HuH-7.5 (cell line): ENCODE results near the gene DCUN1D4.
A peak's percentile ranks its signal among the peaks of the same experiment; 100 is the strongest.
"Not testable (repeated sequence)": the region's sequence is repeated elsewhere in the genome, so short reads cannot be mapped to it uniquely, and the experiment has no call there.

Experiments used
- DNase-seq: peaks from one replicate; pipeline ENCODE4 v3.0.0; 2011; ENCODE audit warnings: low spot score

DCUN1D4 gene

DNA sequence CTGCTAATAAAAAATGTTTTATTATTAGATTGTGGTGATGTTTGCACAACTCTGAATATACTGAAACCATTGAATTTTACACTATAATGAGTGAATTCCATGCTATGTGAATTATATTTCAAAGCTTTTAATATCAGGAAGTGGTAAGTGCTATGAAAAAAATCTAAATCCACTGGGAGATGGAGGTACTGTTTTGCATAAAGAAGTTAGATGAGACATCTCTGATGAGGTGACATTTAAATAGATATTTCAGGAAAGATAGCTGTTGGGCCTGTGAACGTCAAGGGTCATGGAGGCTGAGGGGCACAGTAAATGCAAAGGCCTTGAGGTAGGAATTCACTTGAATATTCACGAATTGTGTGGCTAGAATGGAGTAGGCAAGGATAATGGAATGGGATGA lies 12.3 kb downstream of the DCUN1D4 start:
- no peak for DNase-seq

DNA sequence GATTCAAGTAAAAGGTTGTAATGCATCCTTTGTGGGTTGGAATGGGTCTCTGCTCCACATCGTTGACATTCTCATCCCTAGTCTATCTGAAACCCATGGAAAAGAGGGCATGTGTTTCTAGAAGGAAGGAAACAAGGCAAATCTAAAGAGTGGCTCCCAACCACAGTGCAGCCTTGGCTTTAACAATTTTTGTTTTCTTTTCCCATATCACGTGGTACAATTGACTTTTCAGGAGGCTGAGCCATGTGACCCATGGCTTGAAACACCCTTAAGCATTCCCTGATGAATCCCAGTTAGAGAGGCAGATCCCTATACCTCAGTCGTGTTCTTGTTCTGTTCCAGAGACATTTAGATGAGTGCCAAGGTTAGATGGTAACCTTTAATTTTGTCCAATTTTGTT lies 12.8 kb downstream of the DCUN1D4 start:
- no peak for DNase-seq

DNA sequence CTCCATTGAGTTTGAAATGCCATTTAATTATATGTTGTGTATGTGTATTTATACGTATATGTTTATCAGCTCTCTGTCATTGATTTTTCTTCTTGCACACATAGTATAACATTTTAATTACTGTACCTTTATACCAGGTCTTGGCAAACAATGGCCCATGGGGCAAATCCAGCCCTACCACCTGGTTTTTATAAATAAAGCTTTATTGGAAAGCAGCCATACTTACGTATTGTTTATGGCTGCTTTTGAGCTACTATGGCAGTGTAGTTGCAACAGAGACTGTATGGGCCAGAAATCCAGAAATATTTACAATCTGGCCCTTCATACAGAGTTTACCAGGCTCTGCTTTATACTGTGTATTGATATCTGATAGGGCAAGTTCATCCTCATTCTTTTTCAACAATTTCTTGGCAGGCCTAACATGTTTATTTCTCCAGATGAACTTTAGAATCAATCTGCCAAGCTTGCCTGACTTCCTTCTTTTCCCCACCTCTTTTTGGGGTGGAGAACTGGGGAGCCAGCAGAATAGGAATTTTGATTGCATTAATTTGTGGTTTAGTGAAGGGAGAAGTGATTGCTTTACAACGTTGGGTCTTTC lies 15.8 kb downstream of the DCUN1D4 start:
- DNase-seq = no peak

DNA sequence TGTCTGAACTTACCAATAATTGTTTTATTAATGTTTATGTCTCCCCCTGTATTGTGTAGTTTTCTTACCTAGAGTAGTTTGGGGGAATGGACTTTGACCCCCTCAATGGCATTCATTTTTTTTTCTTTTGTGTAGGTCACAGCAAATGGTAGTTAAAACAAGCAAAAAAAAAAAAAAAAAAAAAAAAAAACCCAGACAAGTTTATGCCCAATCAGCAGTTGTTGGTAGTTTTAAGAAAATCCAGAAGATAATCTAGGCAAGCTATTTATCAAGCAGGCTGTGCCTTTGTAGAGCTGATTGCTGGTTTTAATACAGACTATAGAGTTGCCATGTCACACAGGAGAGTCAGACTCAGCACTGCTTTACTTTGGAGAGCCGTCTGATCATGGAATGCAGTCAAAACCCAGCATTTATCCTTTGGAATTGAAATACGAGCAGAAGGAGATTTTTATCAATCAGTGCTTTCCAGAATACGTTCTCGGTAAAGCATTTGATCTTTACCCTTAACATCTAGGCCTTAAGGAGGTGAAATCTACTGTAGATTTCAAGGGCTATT lies 16.6 kb downstream of the DCUN1D4 start:
- DNase-seq = no peak

DNA sequence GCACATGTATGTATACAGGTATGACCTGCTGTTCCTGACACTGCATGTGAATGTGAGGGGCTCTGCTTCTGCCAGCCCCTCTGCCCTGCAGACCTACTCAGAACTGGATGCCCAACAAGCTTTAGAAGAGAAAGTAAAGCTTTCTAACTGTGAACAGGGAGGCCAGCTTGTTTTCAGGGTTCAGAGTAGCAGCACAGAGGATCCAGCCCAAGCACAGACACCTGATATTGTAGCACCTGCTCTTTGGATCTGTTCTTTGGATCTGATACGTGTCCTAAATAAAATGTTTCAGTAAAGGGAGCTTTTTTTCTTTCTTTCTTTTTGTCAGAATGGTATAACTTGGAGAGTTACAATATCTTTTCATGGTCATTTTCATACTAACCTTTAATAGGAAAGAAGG lies 19.2 kb downstream of the DCUN1D4 start:
- no peak for DNase-seq

DNA sequence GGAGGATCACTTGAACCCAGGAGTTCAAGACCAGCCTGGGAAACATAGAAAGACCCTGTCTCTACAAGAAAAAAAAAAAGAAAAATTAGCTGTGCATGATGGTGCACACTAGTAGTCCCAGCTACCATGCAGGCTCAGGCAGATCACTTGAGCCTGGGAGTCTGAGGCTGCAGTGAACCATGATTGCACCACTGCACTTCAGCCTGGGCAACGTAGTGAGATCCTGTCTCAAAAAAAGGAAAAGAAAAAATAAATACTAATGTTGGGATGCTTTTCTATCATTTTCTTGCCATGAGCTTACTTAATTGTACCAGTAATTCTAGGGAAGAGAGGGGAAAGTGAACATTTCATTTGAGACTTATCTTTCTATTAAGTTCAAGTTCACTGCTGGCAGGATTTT lies 19.8 kb downstream of the DCUN1D4 start:
- DNase-seq = no peak

DNA sequence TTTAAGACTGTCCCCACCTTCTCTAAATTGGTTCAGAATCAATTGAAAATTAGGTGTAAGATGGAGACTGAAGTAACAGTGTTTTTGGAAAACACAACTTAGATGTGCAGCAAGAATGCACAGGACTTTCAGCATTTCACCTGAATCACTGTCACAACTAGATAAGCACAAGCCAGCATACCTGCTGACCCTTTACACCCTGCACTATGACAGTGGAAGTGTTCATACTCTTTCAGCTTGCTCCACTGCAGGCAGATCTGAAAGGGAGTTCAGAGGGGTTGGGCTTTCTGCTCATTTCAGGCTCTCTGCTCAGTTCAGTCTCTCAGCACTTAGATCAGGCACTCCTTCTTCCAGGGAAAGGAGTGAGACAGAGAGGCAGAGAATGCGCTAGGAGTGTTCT lies 22.8 kb downstream of the DCUN1D4 start:
- no peak for DNase-seq

DNA sequence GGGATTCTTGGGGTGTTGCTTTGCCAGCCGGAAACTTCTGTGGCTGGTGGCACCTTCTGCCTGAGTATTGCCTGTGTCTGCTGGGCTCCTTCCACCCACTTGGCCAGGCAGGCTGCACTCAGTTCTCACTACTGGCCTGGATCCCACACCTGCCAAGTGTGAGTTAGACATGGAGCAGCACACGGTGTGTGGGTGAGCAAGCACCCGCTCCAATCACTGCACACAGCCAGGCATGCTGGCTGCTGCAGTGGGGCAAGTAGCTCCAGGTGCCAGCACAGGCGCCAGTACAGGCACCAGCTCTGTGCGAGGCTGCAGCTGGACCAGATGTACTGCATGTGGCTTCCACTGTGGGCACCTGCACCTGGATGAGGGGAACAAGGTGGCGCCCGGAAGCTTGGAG lies 23.9 kb downstream of the DCUN1D4 start:
- DNase-seq = no peak

DNA sequence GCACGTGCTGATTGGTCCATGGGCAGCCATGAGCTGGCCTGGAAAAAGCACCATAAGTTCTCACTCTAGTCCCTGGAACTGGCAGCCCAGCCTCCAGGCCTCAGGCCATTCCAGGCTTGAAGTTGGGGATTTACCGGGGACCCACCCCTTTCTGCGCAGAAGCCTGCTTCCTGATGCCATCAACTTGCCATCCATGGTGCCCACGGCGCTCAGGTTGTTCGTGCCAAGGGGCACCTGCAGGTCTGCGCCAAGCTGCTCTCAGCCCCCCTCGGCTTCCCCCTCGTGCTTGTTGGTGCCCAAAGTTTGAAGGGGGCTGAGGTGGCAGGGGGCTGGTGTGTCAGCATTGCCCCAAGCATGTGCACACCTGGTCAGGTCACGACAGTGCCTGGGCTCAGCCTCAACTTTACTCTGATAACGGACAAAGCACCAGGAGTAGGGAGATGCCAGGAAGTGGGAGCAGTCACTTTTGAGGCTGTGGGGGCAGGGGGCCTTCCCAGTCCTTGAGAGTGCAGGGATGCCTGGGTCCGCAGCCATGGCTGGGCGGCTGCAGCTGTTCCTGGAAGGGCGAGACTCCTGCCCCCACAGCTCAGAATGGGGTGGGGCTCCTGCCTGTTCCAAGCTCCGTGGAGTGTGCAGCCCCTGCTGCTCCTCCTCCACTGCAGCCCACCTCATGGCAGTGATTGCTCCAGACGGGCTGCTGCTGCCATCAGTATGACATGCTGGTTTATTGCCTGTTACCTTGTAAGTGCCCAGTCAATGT lies 24.9 kb downstream of the DCUN1D4 start:
- DNase-seq = no peak

DNA sequence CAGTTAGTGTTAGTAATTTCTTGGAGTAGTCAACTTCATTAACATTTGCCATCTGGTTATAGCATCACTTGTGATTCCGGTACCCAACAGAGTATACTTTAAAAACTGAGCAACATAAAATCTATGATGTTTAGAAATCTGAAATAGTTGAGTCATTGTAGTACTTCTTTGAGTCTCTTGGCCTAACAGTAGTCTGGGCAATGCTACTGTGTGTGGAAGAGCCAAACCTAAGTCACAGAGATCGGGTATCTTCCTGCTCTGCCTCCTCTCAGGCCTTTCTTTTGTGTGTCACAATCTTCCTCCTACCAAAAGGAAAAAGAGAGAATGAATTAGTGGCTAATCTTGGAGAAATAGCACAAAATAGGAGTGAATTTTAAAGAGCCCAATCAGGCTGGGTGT lies 25.5 kb downstream of the DCUN1D4 start:
- DNase-seq = no peak

DNA sequence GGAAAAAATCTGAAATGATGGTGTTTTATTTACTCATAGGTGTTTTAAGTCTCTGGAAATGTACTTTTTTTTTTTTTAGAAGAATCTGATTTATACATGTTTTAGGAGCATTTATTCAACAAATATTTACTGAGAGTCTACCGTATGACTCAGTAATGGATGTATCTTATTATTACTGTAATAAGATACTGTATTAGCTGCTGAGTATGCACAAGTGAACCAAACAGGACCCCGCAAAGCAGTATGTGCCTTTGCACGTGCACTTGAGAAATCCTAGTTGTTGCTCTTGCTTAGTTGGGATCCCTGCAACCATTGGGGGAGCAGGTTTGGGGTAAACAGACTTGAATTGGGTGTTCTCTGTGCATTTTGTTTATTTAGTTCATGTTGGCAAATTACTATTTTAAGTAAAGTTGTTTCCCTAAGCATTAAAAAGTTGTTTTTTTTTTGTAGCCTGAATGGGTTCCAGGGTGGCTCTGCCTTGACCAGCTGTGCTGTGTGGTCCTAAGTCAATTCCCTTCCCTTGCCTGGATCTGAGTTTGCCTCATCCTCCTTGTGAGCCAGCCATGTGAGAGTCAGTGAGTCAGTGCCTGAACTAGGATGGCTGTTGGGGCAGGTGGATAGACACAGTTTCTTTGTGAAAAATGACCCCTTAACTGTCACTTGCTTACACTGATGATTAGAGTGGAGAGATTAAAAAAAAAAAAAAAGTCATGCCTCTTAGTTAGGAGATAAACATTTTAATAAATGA lies 27.7 kb downstream of the DCUN1D4 start:
- DNase-seq = no peak

DNA sequence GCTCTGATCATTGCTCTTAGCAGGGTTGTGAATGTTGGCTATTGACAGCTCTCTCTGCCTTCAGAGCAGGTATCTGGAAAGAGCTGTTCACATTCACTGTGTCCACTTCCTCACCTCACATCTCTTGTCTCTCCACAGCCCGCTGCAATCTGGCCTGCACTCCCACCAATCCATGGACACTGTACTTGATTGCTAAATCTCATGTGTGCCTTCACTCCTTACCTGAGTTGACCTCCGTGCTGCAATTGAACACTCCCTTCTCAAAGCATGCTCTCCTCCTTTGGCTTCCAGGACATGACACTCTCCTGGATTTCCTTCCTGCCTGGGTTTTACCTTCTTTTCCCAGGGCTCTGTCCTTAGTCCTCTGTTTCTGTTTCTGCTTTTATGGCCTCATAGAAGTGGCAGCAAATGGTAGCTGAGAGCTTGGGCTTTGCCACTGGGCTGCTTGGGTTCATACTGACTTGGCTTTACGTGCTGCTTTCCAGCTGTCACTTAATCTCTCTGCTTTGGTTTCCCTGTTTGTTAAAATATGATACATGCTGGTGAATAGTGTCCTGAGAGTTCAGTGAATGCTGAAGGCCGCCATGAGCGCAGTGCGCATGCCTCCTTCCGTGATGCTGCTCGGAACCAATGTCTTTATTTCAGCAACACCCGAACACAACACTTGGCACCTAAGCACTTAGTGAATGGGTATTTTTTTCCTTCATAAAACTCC lies 29.5 kb downstream of the DCUN1D4 start:
- DNase-seq = no peak

DNA sequence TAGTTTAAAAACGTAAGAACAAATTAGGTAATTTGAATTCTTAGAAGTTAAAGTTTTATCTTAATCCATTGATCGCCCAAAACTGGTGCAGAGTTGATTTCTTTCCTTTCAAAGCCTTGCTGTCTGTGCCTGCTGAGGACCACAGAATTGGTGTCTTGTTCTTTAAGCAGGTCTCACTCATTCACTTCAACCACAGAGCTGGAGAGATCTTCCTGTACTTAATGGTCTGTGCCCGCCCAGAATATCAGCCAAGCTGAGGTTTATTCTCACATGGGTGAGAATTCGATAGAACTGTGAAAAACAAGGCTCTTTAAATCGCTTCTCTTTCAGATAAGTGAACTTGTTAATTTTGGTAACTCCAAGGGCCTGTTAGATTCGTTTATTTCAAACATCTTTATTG lies 31.6 kb downstream of the DCUN1D4 start:
- DNase-seq = no peak

DNA sequence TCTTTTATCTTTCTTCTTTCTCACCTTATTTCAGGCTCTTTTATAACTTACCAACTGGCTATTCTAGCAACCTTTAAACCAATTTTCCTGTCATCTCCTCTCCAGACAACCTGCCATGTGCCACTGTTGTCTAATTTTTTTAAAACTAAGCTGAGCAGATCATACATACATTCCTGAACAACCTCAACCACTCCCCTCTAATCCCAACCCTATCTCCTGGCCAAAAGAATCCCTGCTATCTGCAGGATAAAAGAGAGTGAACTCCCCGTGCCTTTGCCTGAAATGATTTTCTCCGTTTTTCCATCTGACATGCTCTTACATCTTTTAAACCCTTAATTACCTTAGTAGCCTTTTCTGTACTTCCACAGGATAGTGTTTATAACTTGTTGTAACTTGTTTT lies 35.5 kb downstream of the DCUN1D4 start:
- no peak for DNase-seq

DNA sequence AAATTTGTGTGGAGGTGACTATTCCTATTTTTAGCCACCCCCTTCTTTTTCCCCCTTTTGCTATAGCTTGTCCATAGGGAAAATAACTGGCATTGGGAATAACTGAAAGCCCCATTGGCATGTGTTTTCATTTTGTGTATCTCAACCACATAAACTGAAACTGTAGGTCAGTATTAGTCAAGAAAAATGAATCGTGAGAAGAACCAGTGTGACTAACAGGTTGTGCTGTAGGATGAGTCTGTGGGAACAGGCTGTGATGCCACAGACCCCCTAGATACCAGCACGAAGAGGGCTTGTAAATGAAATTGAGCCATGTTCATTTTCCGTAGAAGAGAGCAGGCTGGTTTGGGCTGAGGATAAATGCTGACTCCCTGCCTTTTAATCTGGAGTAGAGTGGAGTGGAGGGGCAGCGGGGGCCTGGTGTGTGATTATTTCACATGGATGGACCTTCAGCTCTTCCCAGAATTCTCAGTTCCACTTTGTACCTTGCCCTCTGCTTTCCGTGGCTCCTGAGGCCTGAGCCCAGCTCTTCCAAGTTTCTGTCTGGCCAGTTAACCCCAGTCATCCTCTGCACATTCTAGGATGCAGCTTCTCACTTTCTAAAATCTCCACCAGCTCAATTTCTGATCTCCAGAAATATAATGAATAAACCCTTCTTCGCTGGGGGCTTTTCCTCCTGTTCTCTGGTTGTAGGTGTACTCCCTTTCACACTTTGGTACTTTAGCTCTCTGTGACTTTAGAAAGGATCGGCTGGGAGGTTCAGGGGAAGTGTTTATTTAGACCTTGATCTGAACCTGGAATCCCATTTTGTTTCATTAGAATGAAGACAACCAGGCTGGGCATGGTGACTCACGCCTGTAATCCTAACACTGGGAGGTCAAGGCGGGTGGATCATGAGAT lies 37.3 kb downstream of the DCUN1D4 start:
- DNase-seq = no peak

DNA sequence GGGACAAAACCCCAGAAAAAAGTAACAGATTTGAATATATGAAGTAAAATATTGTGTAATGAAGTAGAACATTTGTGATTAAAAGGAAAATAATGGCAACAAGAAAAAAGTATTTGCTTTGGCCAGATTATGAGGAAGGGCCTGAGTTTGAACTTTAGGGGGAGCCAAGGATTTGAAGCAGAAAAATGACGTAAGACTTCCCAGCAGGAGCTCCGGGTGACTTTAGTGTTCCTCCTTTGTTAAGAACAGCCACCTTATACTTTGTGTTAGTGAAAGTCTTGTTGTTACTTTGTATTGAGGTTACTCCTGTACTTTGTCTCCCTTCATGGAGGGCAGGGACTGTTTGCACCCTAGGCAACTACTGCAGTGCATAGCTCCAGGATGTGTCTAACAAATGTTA lies 41.1 kb downstream of the DCUN1D4 start:
- no peak for DNase-seq

DNA sequence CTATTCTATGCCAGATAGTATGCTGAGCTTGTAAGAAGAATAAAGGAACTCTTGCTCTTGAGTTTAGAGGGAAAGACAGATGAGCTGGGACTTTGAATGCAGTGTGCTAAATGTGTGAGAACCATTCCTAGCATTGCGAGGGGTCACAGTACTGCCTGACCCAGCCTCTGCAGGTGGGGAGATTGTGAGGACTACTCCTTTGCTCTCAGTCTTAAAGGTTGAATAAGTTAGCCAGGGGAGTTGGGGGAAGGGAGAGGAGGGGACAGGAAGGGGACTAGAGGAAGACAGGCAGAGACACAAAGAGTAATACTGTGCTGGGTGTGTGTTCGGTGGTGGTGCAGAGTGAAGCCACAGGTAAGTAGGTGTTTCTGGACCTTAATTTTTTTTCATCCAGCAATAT lies 41.7 kb downstream of the DCUN1D4 start:
- DNase-seq = no peak

DNA sequence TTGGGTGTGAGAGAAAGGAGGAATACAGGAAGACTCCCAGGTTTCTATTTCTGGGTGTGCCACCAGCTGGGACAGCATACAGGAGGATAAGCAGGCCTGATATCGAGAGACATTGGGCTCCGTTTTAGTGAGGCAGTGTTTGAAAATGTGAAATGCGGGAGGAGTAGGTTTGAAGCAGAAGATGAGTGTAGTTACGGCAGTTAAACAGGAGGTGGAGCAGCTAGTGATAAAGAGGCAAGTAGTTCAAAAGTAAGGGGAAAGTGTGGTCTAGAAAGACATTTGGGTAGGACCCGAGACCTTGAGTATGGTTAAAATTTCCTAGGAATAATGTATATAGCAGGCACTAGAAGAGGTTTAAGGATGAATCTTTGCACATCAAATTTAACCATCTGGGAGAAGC lies 42.4 kb downstream of the DCUN1D4 start:
- DNase-seq = peak; percentile 49

DNA sequence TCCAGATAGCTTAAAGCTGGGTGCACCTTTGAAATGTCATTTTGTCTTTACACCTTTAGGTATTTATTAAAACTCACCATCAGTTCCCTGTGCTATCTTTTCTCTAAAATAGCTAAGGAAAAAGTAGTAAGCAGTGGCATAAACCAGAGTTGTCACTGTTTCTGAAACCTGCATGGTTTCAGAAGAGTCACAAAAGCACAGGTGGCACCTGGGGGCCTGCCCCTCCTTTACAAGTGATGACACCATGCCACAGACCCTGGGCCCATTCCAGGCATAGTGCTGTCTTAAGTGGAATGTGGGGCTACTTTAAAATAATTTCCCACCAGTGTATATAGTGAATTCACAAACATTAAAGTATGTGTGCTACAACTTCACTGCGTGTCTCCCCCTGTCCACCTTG lies 47.8 kb downstream of the DCUN1D4 start:
- no peak for DNase-seq

DNA sequence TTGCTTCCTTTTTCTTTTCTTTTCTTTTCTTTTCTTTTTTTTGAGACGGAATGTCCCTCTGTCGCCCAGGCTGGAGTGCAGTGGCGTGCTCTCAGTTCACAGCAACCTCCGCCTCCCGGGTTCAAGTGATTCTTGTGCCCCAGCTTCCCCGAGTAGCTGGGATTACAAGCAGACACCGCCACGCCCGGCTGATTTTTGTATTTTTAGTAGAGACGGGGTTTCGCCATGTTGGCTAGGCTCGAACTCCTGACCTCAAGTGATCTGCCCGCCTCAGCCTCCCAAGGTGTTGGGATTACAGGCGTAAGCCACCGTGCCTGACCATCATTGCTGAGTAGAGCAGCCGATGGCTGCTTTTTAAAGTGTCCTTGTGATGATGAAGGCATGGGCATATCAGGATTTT lies 50.4 kb downstream of the DCUN1D4 start:
- DNase-seq = not testable (repeated sequence)

DNA sequence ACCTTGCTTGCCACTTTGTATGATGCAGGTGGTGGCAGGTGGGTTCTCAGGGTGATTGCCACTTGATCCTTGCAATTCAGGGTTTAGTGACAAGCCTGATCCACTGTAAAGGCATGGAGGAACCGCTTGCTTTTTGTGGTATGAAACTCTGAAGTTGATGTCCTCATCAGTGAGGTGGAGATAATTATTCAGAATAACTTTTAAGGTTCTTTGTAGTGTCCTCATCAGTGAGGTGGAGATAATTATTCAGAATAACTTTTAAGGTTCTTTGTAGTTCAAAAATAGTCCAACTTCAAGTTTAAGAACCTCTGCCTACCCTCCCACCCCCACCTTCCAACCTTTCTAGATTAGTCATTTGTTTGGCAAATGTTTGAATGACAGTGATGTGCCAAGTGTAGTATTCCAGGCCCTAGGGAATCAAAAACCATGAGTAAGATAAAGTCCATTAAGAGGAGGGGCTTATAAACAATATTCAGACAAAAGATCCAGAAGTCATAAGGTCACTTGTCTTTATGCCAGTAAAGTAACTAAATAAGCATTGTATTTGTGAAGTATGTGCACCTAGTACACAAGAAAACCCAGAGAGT lies 51.2 kb downstream of the DCUN1D4 start:
- no peak for DNase-seq
